WTC11 (cell line): ENCODE measurements around the gene APOBEC2. TPM values are rescaled to one million over a fixed set of nuclear protein-coding genes. Genes with fewer than 3 reads are reported as not detected.

ENCODE experiments used
- ATAC-seq: fragments of 200-7000 bp; cut with Tn5 transposase; 2 replicates; pipeline ENCODE4 v1.10.0; 2021; ENCODE audit warnings: mild to moderate bottlenecking, moderate library complexity
- CTCF ChIA-PET: fragments of 300-600 bp; sonication (Branson Sonifier 250); formaldehyde crosslinking; loops from one replicate; lab custom pipeline; 2021; ENCODE audit warnings: antibody characterized with exemption; lab: Charles Lee
- POLR2A ChIA-PET: fragments of 350-600 bp; sonication (Branson Sonifier 250); formaldehyde crosslinking; loops from one replicate; lab custom pipeline; 2021; ENCODE audit warnings: antibody characterized with exemption; lab: Charles Lee
- DNase-seq: peaks from one replicate; pipeline ENCODE4 v3.0.0; 2021; ENCODE audit warnings: low spot score
- H3K27ac Mint-ChIP-seq: 2 replicates; pipeline ENCODE4 v1.8.0; 2021; ENCODE audit warnings: mixed read lengths
- H3K27me3 Mint-ChIP-seq: 2 replicates; pipeline ENCODE4 v1.8.0; 2021; ENCODE audit warnings: low read depth, mild to moderate bottlenecking, moderate library complexity, mixed read lengths
- H3K36me3 Mint-ChIP-seq: 2 replicates; pipeline ENCODE4 v1.8.0; 2021; ENCODE audit warnings: mixed read lengths
- H3K4me1 Mint-ChIP-seq: 2 replicates; pipeline ENCODE4 v1.8.0; 2022; ENCODE audit warnings: mixed read lengths
- H3K4me3 Mint-ChIP-seq: 2 replicates; pipeline ENCODE4 v1.8.0; 2021; ENCODE audit warnings: mild to moderate bottlenecking, moderate library complexity, mixed read lengths
- H3K9me3 Mint-ChIP-seq: 2 replicates; pipeline ENCODE4 v1.8.0; 2021; ENCODE audit warnings: mixed read lengths
- NFATC4 ChIP-seq: fragments of 250-450 bp; sonication (Bioruptor Pico); IDR thresholded peaks from 2 replicates; pipeline ENCODE4 v1.9.0; 2021; ENCODE audit warnings: mild to moderate bottlenecking
- NFE2L1 ChIP-seq: sonication (generic); formaldehyde crosslinking; IDR thresholded peaks from 2 replicates; pipeline ENCODE4 v1.8.1; 2023; ENCODE audit warnings: missing genetic modification reagents
- TCF7 ChIP-seq: sonication (generic); formaldehyde crosslinking; IDR thresholded peaks from 2 replicates; pipeline ENCODE4 v1.8.0; 2022; ENCODE audit warnings: mild to moderate bottlenecking, low read depth, missing genetic modification reagents, moderate library complexity
- ZNF121 ChIP-seq: sonication (generic); formaldehyde crosslinking; IDR thresholded peaks from 2 replicates; pipeline ENCODE4 v1.8.0; 2023; ENCODE audit warnings: missing genetic modification reagents
- ZNF263 ChIP-seq: sonication (generic); formaldehyde crosslinking; IDR thresholded peaks from 2 replicates; pipeline ENCODE4 v1.8.1; 2022; ENCODE audit warnings: low read depth, mild to moderate bottlenecking, moderate library complexity, missing genetic modification reagents
- total RNA-seq: library from RNA; stranded (reverse); gene quantifications from 3 replicates; pipeline ENCODE4 v1.2.3, GENCODE V29; 2021
- TF ChIP-seq, protein P1 (sequence below): sonication (generic); formaldehyde crosslinking; IDR thresholded peaks from 2 replicates; pipeline ENCODE4 v1.8.1; 2023; ENCODE audit warnings: mild to moderate bottlenecking, missing genetic modification reagents, moderate library complexity
- TF ChIP-seq, protein P2 (sequence below): sonication (generic); formaldehyde crosslinking; IDR thresholded peaks from 2 replicates; pipeline ENCODE4 v1.8.0; 2022; ENCODE audit warnings: mild to moderate bottlenecking, missing genetic modification reagents
- TF ChIP-seq, protein P3 (sequence below): fragments of 200-600 bp; IDR thresholded peaks from 2 replicates; pipeline ENCODE4 v1.8.0; 2022; ENCODE audit warnings: antibody characterized with exemption
- TF ChIP-seq, protein P4 (sequence below): fragments of 250-450 bp; sonication (Bioruptor Pico); IDR thresholded peaks from 2 replicates; pipeline ENCODE4 v1.8.0; 2021; ENCODE audit warnings: mild to moderate bottlenecking
- TF ChIP-seq, protein P5 (sequence below): sonication (generic); formaldehyde crosslinking; IDR thresholded peaks from 2 replicates; pipeline ENCODE4 v1.8.1; 2022; ENCODE audit warnings: low read depth, missing genetic modification reagents, borderline replicate concordance

The APOBEC2 gene
- total RNA-seq, 1 experiment from 2014 or later: not detected

DNA sequence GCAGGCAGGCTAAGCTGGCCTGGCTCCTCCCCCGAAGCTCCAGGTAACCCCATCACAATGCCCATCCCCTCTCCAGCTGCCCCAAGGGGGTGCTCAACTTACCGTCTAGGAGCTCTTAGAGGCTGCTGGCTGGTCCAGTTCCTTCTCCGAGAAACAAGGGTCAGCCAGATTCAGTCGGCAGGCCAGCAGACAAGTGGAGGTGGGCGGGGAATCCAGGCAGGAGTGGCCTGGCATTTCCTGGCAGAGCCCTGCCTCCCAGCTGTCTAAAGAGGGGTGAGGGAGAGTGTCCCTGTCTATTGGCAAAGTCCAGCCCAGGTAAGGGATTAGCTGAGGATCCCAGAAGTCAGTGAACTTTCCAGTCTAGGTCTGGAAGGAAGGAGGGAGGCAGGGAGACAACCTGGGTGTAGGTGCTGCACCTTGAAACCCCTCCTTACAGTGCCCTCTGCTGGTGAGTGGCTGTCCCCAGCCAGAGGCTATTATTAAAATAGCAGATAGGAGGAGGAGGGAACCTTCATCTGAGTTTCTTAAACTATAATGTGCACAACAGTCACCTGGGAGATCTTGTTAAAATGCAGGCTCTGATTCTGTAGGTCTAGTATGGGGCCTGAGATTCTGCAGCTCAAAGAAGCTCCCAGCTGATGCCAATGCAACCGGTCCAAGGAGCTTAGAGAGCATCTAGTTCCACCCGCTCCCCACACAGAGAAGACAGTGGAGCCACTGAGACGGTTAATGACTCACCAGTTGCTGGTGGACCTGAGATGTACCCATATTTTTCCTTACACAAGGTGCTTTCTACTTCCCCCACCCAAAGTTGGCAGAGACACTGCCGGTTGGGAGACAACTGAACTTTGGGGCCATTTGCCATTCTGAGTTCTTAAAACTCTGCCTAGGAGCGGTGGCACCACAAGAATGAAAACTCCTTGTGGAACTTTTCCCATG lies 13.7 kb upstream of the APOBEC2 start, which contains the start of gene UNC5CL:
UNC5CL (minus strand) TSS at position 162 of the 939 bp plus-strand sequence. CDS start 4,147 bp downstream, outside the sequence.
- no peak within 1 kb of the TSS for H3K4me3 Mint-ChIP-seq
- ChIA-PET CTCF (interaction anchor here (0.6 to 4.5 kb wide), 27 partner anchors 9 to 711 kb away, joined by 3 to 94 read pairs (median 5); partner anchors contain the start of genes APOBEC2, NFYA and OARD1), POLR2A (interaction anchor here (1.3 kb wide), 1 partner anchor 11 kb away, joined by 5 read pairs; no protein-coding TSS in a partner anchor)
- DNase-seq (peak; percentile 77), ATAC-seq (peak; percentile 79)
- H3K36me3 Mint-ChIP-seq: no peaks in the 10 kb centered on the region
- peaks cover 15% of the 10 kb centered on the region for H3K4me1 Mint-ChIP-seq
- no peaks in the 10 kb centered on the region for H3K27me3 Mint-ChIP-seq
- no peaks in the 10 kb centered on the region for H3K9me3 Mint-ChIP-seq
- TF ChIP-seq, protein P1, sequence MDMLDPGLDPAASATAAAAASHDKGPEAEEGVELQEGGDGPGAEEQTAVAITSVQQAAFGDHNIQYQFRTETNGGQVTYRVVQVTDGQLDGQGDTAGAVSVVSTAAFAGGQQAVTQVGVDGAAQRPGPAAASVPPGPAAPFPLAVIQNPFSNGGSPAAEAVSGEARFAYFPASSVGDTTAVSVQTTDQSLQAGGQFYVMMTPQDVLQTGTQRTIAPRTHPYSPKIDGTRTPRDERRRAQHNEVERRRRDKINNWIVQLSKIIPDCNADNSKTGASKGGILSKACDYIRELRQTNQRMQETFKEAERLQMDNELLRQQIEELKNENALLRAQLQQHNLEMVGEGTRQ (CRISPR knock-in tag): no peak
- TF ChIP-seq, protein P2, sequence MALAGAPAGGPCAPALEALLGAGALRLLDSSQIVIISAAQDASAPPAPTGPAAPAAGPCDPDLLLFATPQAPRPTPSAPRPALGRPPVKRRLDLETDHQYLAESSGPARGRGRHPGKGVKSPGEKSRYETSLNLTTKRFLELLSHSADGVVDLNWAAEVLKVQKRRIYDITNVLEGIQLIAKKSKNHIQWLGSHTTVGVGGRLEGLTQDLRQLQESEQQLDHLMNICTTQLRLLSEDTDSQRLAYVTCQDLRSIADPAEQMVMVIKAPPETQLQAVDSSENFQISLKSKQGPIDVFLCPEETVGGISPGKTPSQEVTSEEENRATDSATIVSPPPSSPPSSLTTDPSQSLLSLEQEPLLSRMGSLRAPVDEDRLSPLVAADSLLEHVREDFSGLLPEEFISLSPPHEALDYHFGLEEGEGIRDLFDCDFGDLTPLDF (CRISPR knock-in tag): no peak
- TF ChIP-seq, protein P3, sequence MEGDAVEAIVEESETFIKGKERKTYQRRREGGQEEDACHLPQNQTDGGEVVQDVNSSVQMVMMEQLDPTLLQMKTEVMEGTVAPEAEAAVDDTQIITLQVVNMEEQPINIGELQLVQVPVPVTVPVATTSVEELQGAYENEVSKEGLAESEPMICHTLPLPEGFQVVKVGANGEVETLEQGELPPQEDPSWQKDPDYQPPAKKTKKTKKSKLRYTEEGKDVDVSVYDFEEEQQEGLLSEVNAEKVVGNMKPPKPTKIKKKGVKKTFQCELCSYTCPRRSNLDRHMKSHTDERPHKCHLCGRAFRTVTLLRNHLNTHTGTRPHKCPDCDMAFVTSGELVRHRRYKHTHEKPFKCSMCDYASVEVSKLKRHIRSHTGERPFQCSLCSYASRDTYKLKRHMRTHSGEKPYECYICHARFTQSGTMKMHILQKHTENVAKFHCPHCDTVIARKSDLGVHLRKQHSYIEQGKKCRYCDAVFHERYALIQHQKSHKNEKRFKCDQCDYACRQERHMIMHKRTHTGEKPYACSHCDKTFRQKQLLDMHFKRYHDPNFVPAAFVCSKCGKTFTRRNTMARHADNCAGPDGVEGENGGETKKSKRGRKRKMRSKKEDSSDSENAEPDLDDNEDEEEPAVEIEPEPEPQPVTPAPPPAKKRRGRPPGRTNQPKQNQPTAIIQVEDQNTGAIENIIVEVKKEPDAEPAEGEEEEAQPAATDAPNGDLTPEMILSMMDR: peak; percentile 64
- TF ChIP-seq, all 79 proteins: peak for 1
- H3K27ac Mint-ChIP-seq: peak within 1 kb of the TSS; percentile 25; the same call in 1 of the 2 replicates

DNA sequence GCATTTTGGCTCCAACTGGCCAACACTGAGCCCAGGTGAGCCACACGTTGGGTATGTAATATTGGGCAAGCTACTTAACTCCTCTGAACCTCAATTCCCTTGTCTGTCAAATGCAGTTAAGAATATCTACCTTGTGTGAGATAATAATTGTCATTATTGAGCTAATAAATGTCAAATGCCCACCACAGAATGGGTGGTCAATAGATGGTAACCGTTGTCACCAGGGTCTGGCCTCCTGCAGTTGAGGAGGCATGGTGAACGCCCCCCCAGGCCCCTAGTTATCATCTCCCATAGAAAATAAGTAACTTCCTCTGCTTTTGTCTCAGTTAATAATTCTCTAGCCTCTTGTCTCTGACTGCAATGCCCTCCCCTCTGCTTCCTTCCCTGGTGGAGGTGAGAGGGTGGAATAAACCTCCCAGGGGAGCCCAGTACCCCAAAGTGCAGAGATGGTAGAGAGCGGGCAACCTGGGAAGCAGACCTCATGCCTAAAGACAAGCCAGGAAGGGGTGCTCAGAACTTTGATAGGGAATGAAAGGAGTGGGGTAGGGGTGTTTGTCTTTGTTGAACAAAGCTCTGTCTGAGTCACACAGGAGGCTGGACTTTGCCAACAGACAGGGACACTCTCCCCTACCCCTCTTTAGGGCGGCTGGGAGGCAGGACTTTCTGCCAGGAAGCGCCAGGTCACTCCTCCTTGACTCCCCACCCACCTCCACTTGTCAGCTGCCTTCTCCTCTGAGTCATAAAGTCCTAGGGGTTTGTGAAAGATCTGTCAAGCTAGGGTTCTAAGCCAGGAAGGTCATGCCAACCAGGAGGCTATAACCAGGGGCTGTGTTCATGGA lies 12.7 kb upstream of the APOBEC2 start:
- ATAC-seq (no peak), DNase-seq (no peak)
- H3K4me3 Mint-ChIP-seq: no peak overlapping the region
- H3K36me3 Mint-ChIP-seq: no peaks in the 10 kb centered on the region
- ChIA-PET POLR2A (no interaction called here), CTCF (interaction anchor here (1.0 to 4.5 kb wide), 12 partner anchors 8 to 187 kb away, joined by 3 to 94 read pairs (median 9); partner anchors contain the start of genes APOBEC2, NFYA and OARD1)
- no peak for TF ChIP-seq NFE2L1
- TF ChIP-seq TCF7 (CRISPR knock-in tag): no peak
- TF ChIP-seq, protein P4, sequence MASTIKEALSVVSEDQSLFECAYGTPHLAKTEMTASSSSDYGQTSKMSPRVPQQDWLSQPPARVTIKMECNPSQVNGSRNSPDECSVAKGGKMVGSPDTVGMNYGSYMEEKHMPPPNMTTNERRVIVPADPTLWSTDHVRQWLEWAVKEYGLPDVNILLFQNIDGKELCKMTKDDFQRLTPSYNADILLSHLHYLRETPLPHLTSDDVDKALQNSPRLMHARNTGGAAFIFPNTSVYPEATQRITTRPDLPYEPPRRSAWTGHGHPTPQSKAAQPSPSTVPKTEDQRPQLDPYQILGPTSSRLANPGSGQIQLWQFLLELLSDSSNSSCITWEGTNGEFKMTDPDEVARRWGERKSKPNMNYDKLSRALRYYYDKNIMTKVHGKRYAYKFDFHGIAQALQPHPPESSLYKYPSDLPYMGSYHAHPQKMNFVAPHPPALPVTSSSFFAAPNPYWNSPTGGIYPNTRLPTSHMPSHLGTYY (CRISPR knock-in tag): no peak
- no peak for TF ChIP-seq NFATC4 (CRISPR knock-in tag)
- TF ChIP-seq ZNF121 (CRISPR knock-in tag): no peak
- TF ChIP-seq, protein P3: no peak
- no peak for TF ChIP-seq ZNF263
- TF ChIP-seq, protein P5, sequence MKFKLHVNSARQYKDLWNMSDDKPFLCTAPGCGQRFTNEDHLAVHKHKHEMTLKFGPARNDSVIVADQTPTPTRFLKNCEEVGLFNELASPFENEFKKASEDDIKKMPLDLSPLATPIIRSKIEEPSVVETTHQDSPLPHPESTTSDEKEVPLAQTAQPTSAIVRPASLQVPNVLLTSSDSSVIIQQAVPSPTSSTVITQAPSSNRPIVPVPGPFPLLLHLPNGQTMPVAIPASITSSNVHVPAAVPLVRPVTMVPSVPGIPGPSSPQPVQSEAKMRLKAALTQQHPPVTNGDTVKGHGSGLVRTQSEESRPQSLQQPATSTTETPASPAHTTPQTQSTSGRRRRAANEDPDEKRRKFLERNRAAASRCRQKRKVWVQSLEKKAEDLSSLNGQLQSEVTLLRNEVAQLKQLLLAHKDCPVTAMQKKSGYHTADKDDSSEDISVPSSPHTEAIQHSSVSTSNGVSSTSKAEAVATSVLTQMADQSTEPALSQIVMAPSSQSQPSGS (CRISPR knock-in tag): no peak
- no peak overlapping the region; the same call in 1 of the 2 replicates for H3K27ac Mint-ChIP-seq
- no peaks in the 10 kb centered on the region for H3K9me3 Mint-ChIP-seq
- peaks cover 15% of the 10 kb centered on the region for H3K4me1 Mint-ChIP-seq
- no peaks in the 10 kb centered on the region for H3K27me3 Mint-ChIP-seq
